Heart right ventricle (tissue), 16 donors: ENCODE measurements around the gene SUCNR1. TPM values are rescaled to one million over a fixed set of nuclear protein-coding genes. Genes with fewer than 3 reads are reported as not detected.
"Not testable (repeated sequence)": the region's sequence is repeated elsewhere in the genome, so short reads cannot be mapped to it uniquely, and the experiment has no call there.

Experiments used
- ATAC-seq, 8 donors: fragments of 200-7000 bp; cut with Tn5 transposase; one replicate each; pipeline ENCODE4 v1.9.1; 2020; ENCODE audit warnings: mild to moderate bottlenecking in 8 of 8, moderate library complexity in 8 of 8, moderate number of reproducible peaks in 1 of 8
- DNase-seq, 2 donors: peaks; one replicate each; pipeline ENCODE4 v3.0.0-alpha.2; 2020
- H3K27ac ChIP-seq, 10 donors: fragments of 200-600 bp; sonication (generic) in 2 of 10; one replicate each; pipeline versions ENCODE4 v1.5.0 to v1.8.0; 2020 to 2022; ENCODE audit warnings: mild to moderate bottlenecking in 3 of 10
- H3K27me3 ChIP-seq, 7 donors: fragments of 200-600 bp; one replicate each; pipeline ENCODE4 v1.8.0; 2021 to 2022; ENCODE audit warnings: mild to moderate bottlenecking in 2 of 7
- H3K36me3 ChIP-seq, 9 donors: fragments of 200-600 bp; sonication (generic) in 1 of 9; one replicate each; pipeline versions ENCODE4 v1.5.0 to v1.8.0; 2020 to 2022; ENCODE audit warnings: mild to moderate bottlenecking in 2 of 9
- H3K4me1 ChIP-seq, 9 donors: fragments of 200-600 bp; sonication (generic) in 1 of 9; one replicate each; pipeline versions ENCODE4 v1.5.0 to v1.8.0; 2020 to 2022; ENCODE audit warnings: mild to moderate bottlenecking in 4 of 9
- H3K4me3 ChIP-seq, 10 donors: fragments of 200-600 bp; sonication (generic) in 2 of 10; one replicate each; pipeline versions ENCODE4 v1.5.0 to v1.8.0; 2020 to 2022; ENCODE audit warnings: mild to moderate bottlenecking in 7 of 10, moderate library complexity in 2 of 10
- H3K9me3 ChIP-seq, 11 donors: fragments of 200-600 bp in 10 of 11; sonication (generic) in 2 of 11; one replicate each; pipeline versions ENCODE4 v1.5.0 to v1.8.0; 2013 to 2022; ENCODE audit warnings: mild to moderate bottlenecking in 2 of 11, control low read depth in 1 of 11, moderate library complexity in 1 of 11
- CTCF ChIP-seq, 9 donors: fragments of 200-600 bp; sonication (generic) in 2 of 9; IDR thresholded peaks; one replicate each; pipeline versions ENCODE4 v1.5.0 to v1.8.0; 2021 to 2022; ENCODE audit warnings: antibody characterized with exemption in 9 of 9, mild to moderate bottlenecking in 5 of 9, moderate library complexity in 1 of 9
- WGBS, 2 donors: extraction: QIAGEN DNeasy Blood & Tissue Kit; methylation state at CpG; one replicate each; pipeline ENCODE4 v1.1.7; 2013; ENCODE audit warnings: inconsistent platforms in 1 of 2; 5-methylcytosine and 5-hydroxymethylcytosine counted together
- intact Hi-C, 10 donors: fragments of 100-400 bp; cut with DNase I; formaldehyde crosslinking; loops; one replicate each; pipeline versions ENCODE4 v1.11.1 to v1.14.2; 2022
- polyA plus RNA-seq, 2 donors: library from polyadenylated mRNA; stranded (reverse); fragments of 200-250 nt; gene quantifications; one replicate each; pipeline ENCODE4 v1.2.3, GENCODE V29; 2013
- total RNA-seq, 10 donors: library from RNA; stranded (reverse); fragmentation: NEBNext Ultra II Directional in 3 of 10; extraction: Animal tissue kit (Norgen Biotek cat#: 25700) in 3 of 10; gene quantifications; one replicate each; pipeline versions ENCODE4 v1.2.1 to v1.2.4, GENCODE V29; 2021 to 2023
- donor health status: Arrhythmogenic right ventricular cardiomyopathy.
- donor health status: ischemic (EF 13 %, LVEDD 7.1; RV severe dilation, severe dysfunction).
- donor health status: healthy with polysubstance abuse.
- donor health status: DM: no; HTN: yes; CAD: no.
- donor health status: DM: no; HTN: no; CAD: no.
- donor health status: ischemic (EF 25% LVEDD 6.9; RV normal size, moderate dysfunction).
- donor health status: ischemic (EF 25% LVEDD 5.7; RV mildly dilated, moderate dysfunction).
- donor health status: healthy.
- donor health status: DM: yes; HTN: yes; CAD: no.
- donor health status: Ischemic cardiomyopathy.
- donor health status: ischemic (EF 35%, LVEDD 5.7; RV mildly dilated, moderate dysfunction).
- donor health status: nonischemic (EF 11% LVEDD 7.7; RV severe dilation, severe dysfunction).
- donor health status: DM: yes; HTN: yes; CAD: no.
- donor health status: PGD.
- donor health status: ischemic (EF 29% LVEDD 5.4; RV normal size, mild dysfunction).
- donor health status: nonischemic (EF 23%, LVEDD 6.1; RV moderate dilation, normal function).

SUCNR1 gene
- total and polyA plus RNA-seq, 12 donors, result 0.04 to 2.4 (median 0.13) TPM; not detected in 2

GRCh38 chr3:151879679-151880415 is 6.4 kb downstream of the SUCNR1 start:
- DNase-seq (no peak), ATAC-seq (no peak)
- intact Hi-C loops, result no loop called here
- Histone ChIP-seq H3K9me3 (peaks cover 0 to 7% (median 0%) of the 10 kb centered on the region in 11 donors), H3K27me3 (no peaks in the 10 kb centered on the region), H3K36me3 (no peaks in the 10 kb centered on the region), H3K27ac (peak overlapping the region in 1 of 10 donors; percentile 11), H3K4me3 (no peak overlapping the region), H3K4me1 (peaks cover 0 to 27% (median 0%) of the 10 kb centered on the region in 9 donors)
- TF ChIP-seq CTCF (IDR thresholded peaks at IDR 0.05), result no peak
- WGBS, 2 donors, result 52 to 53% methylated on average over 3 of the region's 3 CpGs

GRCh38 chr3:151880416-151880690 is 6.9 kb downstream of the SUCNR1 start:
- H3K36me3 ChIP-seq, result no peaks in the 10 kb centered on the region
- peaks cover 0 to 22% (median 0%) of the 10 kb centered on the region in 9 donors for H3K4me1 ChIP-seq
- no peak for DNase-seq
- no peak for ATAC-seq
- intact Hi-C loops, result no loop called here
- H3K4me3 ChIP-seq, result no peak overlapping the region
- WGBS, 2 donors, result 73 to 86% methylated on average over 2 of the region's 2 CpGs
- H3K27ac ChIP-seq, result no peak overlapping the region
- TF ChIP-seq CTCF (IDR thresholded peaks at IDR 0.05), result no peak
- peaks cover 0 to 7% (median 0%) of the 10 kb centered on the region in 11 donors for H3K9me3 ChIP-seq
- H3K27me3 ChIP-seq, result no peaks in the 10 kb centered on the region

DNA sequence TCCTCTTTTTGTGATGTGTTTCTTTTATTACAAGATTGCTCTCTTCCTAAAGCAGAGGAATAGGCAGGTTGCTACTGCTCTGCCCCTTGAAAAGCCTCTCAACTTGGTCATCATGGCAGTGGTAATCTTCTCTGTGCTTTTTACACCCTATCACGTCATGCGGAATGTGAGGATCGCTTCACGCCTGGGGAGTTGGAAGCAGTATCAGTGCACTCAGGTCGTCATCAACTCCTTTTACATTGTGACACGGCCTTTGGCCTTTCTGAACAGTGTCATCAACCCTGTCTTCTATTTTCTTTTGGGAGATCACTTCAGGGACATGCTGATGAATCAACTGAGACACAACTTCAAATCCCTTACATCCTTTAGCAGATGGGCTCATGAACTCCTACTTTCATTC is 7.7 kb downstream of the SUCNR1 start:
- no peak for TF ChIP-seq CTCF (IDR thresholded peaks at IDR 0.05)
- H3K4me3 ChIP-seq, result no peak overlapping the region
- intact Hi-C loops, result no loop called here
- H3K27ac ChIP-seq, result no peak overlapping the region
- no peaks in the 10 kb centered on the region for H3K36me3 ChIP-seq
- 49 to 66% methylated on average over 6 of the region's 6 CpGs for WGBS, 2 donors
- H3K4me1 ChIP-seq, result peaks cover 0 to 21% (median 0%) of the 10 kb centered on the region in 9 donors
- peak in 1 of 8 donors; percentile 16 for ATAC-seq
- DNase-seq, result no peak
- H3K27me3 ChIP-seq, result no peaks in the 10 kb centered on the region
- H3K9me3 ChIP-seq, result peaks cover 0 to 7% (median 0%) of the 10 kb centered on the region in 11 donors

GRCh38 chr3:151885397-151885796 is 12.0 kb downstream of the SUCNR1 start:
- peaks cover 0 to 10% (median 0%) of the 10 kb centered on the region in 9 donors for H3K4me1 ChIP-seq
- 75 to 90% methylated on average over 3 of the region's 3 CpGs for WGBS, 2 donors
- intact Hi-C loops, H3K27me3 ChIP-seq, ATAC-seq, H3K9me3 ChIP-seq, H3K36me3 ChIP-seq, DNase-seq, H3K27ac ChIP-seq, H3K4me3 ChIP-seq: not testable (repeated sequence)

DNA sequence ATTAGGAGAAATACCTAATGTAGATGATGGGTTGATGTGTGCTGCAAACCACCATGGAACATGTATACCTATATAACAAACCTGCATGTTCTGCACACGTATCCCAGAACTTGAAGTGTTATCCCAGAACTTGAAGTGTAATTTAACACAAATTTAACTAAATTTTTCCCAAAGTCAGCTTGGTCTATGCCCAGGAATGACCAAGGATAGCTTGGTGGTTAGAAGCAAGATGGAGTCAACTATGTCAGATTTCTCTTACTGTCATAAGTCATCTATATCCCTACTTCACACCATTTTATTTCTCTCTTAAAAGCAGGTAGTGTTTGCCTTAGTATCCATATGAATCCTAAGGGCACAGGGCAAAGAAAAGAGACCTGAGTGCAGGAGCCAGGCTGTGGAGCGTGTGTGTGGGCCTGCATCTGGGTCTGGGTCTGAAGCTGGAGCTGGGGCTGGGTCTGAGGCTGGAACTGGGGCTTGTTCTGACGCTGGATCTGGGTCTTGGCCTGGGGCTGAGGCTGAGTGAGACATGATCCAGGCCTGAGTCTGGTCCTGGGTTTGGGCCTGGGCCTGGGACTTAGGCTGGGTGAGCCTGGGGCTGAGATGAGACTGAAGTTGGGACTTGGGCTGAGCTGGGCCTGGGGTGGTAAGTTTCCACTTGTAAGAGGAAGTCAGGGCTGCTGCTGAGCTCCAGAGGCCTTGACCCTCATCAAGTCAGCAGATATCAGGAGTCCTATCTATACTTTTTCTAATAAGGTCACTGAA is 14.2 kb downstream of the SUCNR1 start:
- WGBS, 2 donors, result 96 to 100% methylated on average over 1 of the region's 3 CpGs
- ATAC-seq, intact Hi-C loops, H3K27me3 ChIP-seq, H3K9me3 ChIP-seq, H3K36me3 ChIP-seq, H3K27ac ChIP-seq, DNase-seq, H3K4me3 ChIP-seq: not testable (repeated sequence)
- H3K4me1 ChIP-seq, result peaks cover 0 to 20% (median 0%) of the 10 kb centered on the region in 9 donors
